Endothelial cell of umbilical vein (primary cell): ENCODE measurements around the gene ASAP2.

Experiments used
- CTCF ChIP-seq, 2 donors: IDR thresholded peaks; 1 replicate in 1 of 2; 2 replicates in 1 of 2; pipeline ENCODE4 v1.5.1; 2011; ENCODE audit warnings: low read length in 2 of 2, mild to moderate bottlenecking in 2 of 2, moderate library complexity in 2 of 2, control low read depth in 1 of 2, inconsistent platforms in 1 of 2, low read depth in 1 of 2; ENCODE audit not compliant: insufficient read depth in 1 of 2; ENCODE audit errors: extremely low read depth in 1 of 2
- JUN ChIP-seq: IDR thresholded peaks from 2 replicates; pipeline ENCODE4 v1.6.1; 2011; ENCODE audit warnings: borderline replicate concordance, low read depth; ENCODE audit not compliant: insufficient read length, insufficient read depth
- MYC ChIP-seq: IDR thresholded peaks from one replicate; pipeline ENCODE4 v1.6.1; 2011; ENCODE audit warnings: mild to moderate bottlenecking, low read depth, low read length
- POLR2A ChIP-seq: IDR thresholded peaks from 2 replicates; pipeline ENCODE4 v1.6.1; 2012; ENCODE audit warnings: low read depth, mild to moderate bottlenecking, control low read depth, low read length
- POLR2AphosphoS5 ChIP-seq: IDR thresholded peaks from 2 replicates; pipeline ENCODE4 v1.6.1; 2012; ENCODE audit warnings: low read depth, mild to moderate bottlenecking, control low read depth, low read length, moderate library complexity; ENCODE audit not compliant: insufficient read depth

GRCh38 chr2:9382604-9383235 lies 176.1 kb downstream of the ASAP2 start:
- TF ChIP-seq CTCF (IDR thresholded peaks at IDR 0.05; ENCODE audit: extremely low read depth in 1 of 2, insufficient read depth in 1 of 2, low read depth in 1 of 2, low read length in 2 of 2), result no peak
- no peak for TF ChIP-seq POLR2AphosphoS5
- TF ChIP-seq POLR2A, result no peak
- TF ChIP-seq MYC, result no peak
- no peak for TF ChIP-seq JUN
